Choroid plexus epithelial cell (primary cell): Measurements from ENCODE around the gene NUDT16L1.

Experiments
- DNase-seq: peaks from one replicate; pipeline ENCODE4 v3.0.0-alpha.2; 2010; ENCODE audit warnings: low read depth
- H3K4me3 ChIP-seq: 2 replicates; pipeline ENCODE4 v1.5.1; 2011; ENCODE audit warnings: low read depth, mild to moderate bottlenecking, control low read depth, low read length, moderate library complexity
- CTCF ChIP-seq: conservative IDR thresholded peaks from 2 replicates; pipeline ENCODE4 v1.5.1; 2011; ENCODE audit warnings: low read depth, mild to moderate bottlenecking, control low read depth, inconsistent platforms, low read length, moderate library complexity

The NUDT16L1 gene

DNA sequence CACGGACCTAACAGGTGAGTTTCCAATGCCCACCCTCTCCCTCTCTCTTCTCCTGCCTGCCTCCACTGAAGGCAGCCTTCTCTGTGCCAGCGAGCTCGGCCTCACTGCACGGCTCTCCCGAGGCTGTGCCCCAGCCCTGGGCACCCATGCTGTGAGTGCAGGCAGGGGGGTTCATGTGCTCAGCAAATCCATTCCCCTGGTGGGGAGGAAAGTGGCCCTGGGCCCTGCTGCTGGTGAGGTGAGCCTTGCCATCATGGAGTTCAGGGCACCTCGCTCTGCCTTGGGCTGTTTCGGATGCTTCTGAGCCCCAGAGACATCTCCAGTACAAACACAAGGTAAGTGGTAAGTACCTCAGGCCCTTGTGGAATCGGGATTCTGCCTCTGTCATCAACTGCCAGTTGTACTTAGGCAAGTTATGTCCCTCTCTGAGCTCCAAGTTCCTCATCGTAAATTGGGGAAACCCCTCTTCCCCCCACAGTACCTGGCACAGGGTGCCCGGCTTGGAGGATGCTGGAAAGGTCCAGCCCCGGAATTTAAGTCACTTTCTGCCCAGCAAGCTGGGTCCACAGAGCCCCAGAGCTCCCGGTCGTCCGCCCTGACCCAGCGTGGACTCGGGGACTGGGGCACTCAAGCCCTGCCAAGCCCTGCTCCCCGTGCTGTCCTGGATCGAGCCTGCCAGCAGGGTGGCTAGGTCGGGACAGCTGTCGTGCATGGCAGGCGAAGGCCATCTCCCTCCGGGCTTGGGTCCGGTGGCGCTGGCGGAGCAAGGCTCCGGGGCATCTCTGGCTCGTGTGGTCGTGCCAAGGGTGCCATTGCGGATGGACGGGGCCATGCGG, 684 bp upstream of the NUDT16L1 start:
- peak; percentile 11 for DNase-seq
- TF ChIP-seq CTCF: no peak
- H3K4me3 ChIP-seq: peak overlapping the region; percentile 70

DNA sequence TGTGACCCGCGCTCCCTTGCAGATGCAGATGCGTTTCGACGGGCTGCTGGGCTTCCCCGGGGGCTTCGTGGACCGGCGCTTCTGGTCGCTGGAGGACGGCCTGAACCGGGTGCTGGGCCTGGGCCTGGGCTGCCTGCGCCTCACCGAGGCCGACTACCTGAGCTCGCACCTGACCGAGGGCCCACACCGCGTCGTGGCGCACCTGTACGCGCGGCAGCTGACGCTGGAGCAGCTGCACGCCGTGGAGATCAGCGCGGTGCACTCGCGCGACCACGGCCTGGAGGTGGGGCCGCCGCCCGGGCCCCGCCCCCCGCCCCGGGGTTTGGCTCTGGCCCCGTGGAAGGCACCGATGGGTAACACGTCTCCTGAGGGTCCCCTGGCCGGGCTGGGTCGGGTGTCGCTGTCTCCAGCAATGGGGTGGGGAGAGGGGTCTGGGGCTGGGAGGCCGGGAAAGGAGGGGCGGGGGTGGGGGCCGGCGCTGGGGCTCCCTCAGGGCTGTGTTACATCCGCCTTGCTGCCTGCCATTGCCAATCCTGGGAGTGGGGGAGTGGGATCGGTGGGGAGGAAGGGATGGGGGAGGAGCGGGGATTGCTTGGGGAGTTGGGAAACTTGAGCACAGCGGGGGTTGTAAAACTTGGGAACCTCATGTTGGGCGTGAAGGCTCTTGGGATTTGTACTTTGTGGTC, 737 bp downstream of the NUDT16L1 start:
- peak overlapping the region; percentile 96 for H3K4me3 ChIP-seq
- peak; percentile 72 for DNase-seq
- TF ChIP-seq CTCF: no peak

GRCh38 chr16:4694642-4695451, 1.5 kb downstream of the NUDT16L1 start:
- peak; percentile 10 for TF ChIP-seq CTCF

GRCh38 chr16:4695473-4696171, 2.3 kb downstream of the NUDT16L1 start:
- DNase-seq: peak; percentile 8
- H3K4me3 ChIP-seq: no peak overlapping the region

More at GRCh38 chr16:4694642-4695451, 1.5 kb downstream of the NUDT16L1 start:
- DNase-seq: peak; percentile 8
- peak overlapping the region; percentile 96 for H3K4me3 ChIP-seq

DNA sequence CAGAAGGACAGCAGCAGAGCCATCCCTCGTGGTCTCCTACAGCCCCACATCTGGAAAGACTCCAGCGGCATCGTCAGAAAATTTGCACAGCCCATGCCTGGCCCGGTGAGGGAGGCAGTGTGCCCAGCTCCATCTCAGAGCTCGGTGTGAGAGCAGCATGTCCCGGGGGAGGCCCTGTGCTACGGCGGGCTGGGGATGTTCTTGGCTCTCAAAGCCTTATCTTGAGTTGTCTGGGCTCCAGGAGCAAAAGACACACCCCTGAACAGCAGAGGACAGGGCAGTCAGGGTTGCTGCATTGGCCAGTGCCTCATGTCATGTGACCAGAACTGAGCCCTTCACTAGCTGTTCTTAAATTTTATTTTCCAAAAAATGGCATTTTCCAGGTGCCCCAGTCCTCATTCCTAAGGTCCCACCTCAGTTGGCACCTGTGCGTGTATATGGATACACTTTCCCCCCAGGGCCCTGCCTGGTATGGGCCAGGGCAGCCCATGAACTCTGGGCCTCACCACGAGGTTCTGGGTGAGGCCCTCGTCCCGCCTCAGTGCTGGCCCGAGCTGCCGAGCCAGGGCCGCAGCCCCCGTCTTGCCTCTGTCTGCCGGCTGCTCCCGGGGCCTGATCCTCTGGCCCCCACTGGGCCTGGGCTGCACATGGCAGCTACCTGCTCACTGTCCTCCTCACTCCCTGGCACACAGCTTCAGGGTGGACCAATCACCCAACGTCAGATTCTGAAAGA, 3.0 kb downstream of the NUDT16L1 start:
- DNase-seq: peak; percentile 28
- no peak overlapping the region for H3K4me3 ChIP-seq
- no peak for TF ChIP-seq CTCF

More at GRCh38 chr16:4695473-4696171, 2.3 kb downstream of the NUDT16L1 start:
- no peak for TF ChIP-seq CTCF
